C4-2B (cell line): ENCODE data around the gene LRRC26.

Experiments
- ZFX ChIP-seq: fragments of 450-650 bp; IDR thresholded peaks from 2 replicates; pipeline ENCODE4 v1.6.1; 2017
- TF ChIP-seq, protein P1 (sequence below): fragments of 450-650 bp; conservative IDR thresholded peaks from 2 replicates; pipeline ENCODE4 v1.5.1; 2017; ENCODE audit warnings: mild to moderate bottlenecking

GRCh38 chr9:137213160-137214060 is 43.6 kb upstream of the LRRC26 start:
- TF ChIP-seq, protein P1, sequence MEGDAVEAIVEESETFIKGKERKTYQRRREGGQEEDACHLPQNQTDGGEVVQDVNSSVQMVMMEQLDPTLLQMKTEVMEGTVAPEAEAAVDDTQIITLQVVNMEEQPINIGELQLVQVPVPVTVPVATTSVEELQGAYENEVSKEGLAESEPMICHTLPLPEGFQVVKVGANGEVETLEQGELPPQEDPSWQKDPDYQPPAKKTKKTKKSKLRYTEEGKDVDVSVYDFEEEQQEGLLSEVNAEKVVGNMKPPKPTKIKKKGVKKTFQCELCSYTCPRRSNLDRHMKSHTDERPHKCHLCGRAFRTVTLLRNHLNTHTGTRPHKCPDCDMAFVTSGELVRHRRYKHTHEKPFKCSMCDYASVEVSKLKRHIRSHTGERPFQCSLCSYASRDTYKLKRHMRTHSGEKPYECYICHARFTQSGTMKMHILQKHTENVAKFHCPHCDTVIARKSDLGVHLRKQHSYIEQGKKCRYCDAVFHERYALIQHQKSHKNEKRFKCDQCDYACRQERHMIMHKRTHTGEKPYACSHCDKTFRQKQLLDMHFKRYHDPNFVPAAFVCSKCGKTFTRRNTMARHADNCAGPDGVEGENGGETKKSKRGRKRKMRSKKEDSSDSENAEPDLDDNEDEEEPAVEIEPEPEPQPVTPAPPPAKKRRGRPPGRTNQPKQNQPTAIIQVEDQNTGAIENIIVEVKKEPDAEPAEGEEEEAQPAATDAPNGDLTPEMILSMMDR: no peak; the same call in 1 of the 2 replicates
- TF ChIP-seq ZFX: no peak
